GM18526 (cell line): ENCODE measurements around the gene YARS2.

Source experiments
- POLR2A ChIP-seq: IDR thresholded peaks from 3 replicates; pipeline ENCODE4 v1.6.1; 2011; ENCODE audit not compliant: insufficient read length; ENCODE audit errors: extremely low read depth

The YARS2 gene

DNA sequence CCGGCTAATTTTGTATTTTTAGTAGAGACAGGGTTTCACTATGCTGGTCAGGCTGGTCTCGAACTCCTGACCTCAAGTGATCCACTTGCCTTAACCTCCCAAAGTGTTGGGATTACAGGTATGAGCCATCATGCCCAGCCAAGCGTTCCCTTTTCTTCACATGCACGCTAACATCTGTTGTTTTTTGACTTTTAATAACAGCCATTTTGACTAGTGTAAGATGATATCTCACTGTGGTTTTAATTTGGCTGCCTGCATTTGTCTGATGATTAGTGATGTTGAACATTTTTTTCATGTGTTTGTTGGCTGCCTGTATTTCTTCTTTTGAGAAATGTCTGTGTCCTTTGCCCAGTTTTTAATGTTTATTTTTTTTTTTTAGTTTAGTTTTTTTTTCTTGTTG, 10.2 kb upstream of the YARS2 start:
- no peak for TF ChIP-seq POLR2A

DNA sequence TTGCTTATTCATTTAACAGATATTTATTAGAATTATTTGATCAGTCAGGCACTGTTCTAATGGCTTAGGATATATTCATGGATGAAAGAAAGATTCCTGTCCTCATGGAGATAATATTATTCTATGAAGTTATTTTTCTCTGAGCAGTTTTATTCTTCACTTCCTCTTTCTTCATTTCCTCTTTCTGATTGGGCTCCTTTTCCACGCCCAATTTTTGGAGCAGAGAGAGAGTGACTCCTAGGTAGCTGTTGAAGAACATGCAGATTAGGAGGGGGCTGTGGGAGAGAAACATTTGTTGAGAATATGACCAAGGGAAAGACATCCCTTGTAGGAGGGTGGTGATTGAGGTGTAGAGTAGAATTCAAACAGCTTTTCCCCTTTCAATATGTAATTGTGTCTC, 6.0 kb upstream of the YARS2 start:
- TF ChIP-seq POLR2A = no peak

DNA sequence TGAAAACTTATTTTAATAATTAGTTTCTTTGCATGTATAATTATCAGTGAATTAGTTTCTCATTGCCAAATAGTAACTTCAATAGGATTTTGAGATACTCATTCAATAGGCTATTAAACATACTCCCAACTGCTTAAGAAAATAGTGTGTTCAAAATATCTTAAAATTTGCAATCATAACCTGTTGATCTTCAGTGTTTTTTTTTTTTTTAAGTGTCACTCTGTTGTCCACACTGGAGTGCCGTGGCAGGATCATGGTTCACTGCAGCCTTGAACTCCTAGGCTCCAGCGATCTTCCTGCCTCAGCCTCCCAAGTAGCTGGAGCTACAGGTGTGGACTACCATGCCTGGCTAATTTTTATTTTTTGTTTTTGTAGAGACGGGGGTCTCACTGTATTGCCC, 1.5 kb upstream of the YARS2 start:
- no peak for TF ChIP-seq POLR2A

DNA sequence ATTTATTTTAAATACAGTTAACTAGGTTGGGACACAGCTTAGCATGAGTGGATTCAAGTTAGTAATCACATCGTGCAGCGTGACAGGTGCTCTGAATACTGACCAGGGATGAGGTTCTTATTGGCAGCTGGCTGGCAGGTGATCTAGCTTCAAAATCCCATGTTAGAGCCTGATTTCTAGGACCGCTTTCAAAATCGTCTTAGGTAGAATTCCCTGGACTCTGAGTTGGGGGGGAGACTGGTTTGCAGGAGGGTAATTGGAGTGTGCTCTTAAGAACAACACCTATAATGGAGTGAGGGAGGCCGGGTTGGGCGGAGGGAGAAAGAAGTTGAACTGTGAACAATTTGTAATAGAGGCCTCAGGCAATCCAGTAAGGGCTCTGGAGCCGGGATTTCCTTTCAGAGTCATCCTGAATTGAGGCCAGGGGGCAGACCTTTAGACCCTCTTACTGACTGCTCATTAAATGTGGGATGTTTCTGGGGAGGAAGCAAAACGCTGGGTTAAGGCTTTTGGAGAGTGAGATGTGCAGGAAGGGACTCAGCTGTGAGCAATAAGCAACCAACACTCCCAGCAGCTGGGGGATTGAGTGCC, 874 bp upstream of the YARS2 start:
- no peak for TF ChIP-seq POLR2A

DNA sequence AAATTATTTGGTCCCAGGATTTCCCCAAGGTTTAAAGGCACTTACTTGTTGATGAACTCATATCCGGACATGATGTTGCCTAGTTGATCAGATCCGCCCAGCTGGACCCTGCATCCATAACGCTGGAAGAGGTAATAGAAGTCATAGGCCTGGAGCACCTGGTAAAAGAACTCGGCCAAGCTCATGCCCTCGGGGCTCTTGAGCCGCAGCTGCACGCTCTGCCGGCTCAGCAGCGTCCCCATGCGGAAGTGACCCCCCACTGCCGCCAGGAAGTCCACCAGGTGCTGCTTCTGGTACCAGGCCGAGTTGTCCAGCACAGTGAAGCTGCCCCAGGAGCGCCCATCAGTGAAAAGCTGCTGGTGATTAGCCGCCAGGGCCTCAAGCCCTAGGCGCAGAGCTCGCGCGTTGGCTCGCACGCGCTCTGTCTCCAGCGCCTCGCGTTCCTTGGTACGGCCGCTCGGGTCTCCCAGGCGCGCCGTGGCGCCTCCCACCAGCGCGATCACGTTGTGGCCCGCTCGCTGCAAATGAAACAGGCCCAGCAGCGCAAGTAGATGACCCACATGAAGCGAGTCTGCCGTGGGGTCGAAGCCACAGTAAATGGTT, 545 bp downstream of the YARS2 start:
- TF ChIP-seq POLR2A = no peak

DNA sequence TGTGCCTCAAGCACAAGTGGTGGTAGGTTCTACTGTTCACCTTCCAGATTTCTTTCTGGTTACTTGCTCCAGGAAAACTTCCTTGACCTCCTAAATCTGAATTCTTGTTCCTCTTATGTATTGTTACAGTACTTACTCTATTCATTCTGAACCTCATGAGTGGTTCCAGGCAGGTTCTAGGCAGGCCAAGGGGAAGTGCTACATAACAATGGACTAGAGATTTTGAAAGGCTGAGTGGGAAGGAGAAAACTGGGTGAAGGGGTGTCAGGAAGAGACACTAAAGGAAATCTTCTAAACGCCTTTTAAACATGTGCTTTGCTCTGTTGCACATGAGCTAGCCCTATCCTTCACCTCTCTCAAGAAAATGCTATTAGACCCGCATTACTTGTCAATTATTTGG, 1.6 kb downstream of the YARS2 start:
- no peak for TF ChIP-seq POLR2A

DNA sequence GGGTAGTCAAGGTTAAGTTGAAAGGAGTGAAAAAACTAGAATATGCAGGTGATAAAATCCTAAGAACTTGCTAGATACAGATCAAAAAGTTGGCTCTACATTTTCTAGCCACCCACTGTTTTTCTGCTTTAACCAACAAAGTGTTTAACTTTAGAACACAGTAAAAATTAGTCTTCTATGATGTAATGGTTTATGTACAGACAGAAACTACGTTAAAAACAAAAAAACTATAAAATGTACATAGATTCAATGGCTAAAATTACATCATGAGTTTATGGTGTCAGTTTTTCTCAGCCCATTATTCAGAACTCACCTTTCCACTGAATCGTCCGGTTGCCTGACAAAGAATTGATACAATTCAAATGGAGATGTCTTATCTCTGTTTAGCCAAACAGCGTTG, 2.1 kb downstream of the YARS2 start:
- no peak for TF ChIP-seq POLR2A

- no peak for TF ChIP-seq POLR2A
Measured at GRCh38 chr12:32743264-32743663, 12.4 kb downstream of the YARS2 start.

GRCh38 chr12:32742133-32742532, 13.6 kb downstream of the YARS2 start:
- no peak for TF ChIP-seq POLR2A

GRCh38 chr12:32739279-32739678, 16.4 kb downstream of the YARS2 start:
- no peak for TF ChIP-seq POLR2A

DNA sequence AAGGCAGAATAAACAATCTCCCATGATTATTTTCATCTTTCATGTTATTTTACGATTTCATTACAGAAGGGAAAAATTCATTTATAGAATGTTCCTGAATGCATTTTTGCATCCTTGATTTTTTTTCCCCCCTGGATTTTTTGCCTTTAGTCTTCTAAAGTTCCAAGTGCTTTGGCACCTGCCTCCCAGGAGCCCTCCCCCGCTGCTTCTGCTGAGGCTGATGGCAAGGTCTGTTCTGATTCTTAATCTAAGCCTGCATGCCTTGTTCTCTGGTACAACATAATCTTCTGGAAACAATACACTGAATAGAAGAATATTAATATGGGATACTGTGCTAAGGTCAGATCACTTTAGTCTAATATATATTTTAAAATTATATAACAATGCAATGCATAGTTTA, 18.0 kb downstream of the YARS2 start:
- TF ChIP-seq POLR2A = no peak

DNA sequence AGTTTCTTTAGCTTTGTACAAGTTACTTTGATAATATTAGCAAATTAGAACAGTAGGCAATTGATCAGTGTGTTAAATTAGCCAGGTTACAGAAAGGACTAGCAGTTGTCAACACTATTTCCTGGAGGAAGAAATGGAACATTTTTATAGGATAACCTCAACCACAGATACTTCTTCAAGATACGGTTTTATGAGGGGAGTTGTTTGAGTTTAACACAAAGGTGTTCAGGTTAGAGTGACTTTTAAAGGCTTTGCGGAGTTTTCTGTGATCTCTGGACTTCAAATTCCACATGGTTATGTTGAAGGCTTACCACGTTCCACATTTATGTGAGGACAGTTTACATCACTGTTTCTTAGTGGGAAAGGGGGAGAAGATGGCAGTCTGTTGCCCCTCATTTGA, 19.3 kb downstream of the YARS2 start:
- no peak for TF ChIP-seq POLR2A

DNA sequence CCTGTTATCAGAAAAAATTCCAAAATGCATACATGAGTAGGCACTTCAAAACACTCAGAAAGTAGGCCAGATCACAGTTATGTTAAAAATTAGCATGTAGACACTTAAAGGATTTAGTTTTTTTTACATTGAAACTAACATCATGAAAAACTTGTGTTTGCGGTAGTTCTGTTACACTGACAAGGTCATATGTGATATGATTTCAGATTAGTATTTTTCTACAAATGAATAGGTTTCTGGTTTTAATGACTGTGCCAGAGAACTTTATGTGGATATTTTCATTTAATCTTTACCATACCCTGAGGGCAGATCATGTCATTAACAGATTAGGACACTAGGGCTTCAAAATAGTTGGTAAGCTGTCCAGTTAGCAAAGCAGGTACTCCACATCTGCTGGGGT, 20.7 kb downstream of the YARS2 start:
- TF ChIP-seq POLR2A = no peak

DNA sequence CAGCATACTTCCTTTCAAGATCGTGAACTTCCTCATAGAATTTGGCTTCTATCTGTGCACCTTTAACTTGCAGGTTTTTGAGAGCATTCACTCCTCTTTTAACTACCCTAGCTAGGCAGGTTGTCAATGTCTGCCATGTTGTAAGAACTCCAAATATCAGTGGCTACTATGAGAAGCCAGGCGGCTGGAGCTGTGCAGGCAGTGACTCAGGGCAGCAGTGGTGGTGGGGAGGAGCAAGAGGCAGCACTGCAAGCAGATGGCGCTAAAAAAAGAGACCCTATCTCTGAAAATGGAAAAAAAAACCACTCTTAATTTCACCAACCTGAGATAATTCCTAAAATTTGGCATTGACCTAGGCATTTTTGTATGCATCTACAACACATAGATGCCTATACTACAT, 28.5 kb downstream of the YARS2 start:
- no peak for TF ChIP-seq POLR2A

DNA sequence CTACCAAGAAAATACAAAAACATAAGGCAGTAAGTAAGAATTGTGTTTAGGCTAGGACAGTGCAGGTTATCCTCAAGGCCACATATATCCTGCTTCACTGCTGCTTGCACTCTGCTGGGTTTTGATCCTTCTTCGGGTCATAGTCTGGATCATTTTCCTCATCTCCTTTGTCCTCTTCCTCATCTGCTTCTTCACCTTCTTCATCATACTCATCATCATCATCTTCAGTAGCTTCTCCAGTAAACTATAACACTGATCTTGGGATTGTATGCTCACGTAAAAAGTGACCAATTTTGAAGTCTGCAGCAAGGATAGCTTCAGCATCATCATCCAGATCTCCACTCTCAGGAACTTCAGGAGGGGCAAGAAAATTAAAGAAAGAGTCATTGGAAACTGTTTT, 29.4 kb downstream of the YARS2 start:
- TF ChIP-seq POLR2A = no peak

DNA sequence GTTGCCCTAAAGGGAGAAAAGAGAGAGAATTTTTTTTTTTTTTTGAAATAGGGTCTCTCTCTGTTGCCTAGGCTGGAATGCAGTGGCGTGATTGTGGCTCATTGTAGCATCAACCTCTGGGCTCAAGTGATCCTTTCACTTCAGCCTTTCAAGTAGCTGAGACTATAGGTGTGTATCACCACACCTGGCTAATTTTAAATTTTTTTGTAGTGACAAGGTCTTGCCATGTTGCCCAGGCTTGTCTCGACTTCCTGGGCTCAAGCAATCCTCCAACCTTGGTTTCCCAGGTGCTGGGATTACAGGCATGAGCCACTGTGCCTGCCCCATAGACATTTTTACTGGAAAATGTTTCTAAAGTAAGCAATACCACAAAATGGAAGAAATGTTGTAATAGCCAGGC, 36.8 kb downstream of the YARS2 start:
- no peak for TF ChIP-seq POLR2A

DNA sequence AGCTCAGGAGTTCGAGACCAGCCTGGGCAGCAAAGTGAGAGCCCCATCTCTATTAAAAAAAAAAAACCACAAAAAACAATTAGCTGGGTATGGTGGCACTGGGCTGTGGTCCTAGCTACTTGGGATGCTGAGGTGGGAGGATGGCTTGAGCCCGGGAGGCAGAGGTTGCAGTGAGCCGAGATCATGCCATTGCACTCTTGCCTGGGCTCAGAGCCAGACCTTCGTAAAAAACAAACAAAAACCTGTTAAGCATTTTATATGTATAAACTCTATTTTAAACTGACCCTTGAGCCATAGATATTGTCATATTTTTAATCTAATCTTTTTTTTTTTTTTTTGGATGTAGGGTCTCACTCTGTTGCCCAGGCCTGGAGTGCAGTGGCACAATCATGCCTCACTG, 40.9 kb downstream of the YARS2 start:
- TF ChIP-seq POLR2A = no peak
